B cell (primary cell): ENCODE data around the gene PHLDB1. TPM values are rescaled to one million over a fixed set of nuclear protein-coding genes. Genes with fewer than 3 reads are reported as not detected.
"Not testable (repeated sequence)": the region's sequence is repeated elsewhere in the genome, so short reads cannot be mapped to it uniquely, and the experiment has no call there.

ENCODE experiments used
- ATAC-seq: fragments of 200-7000 bp; cut with Tn5 transposase; one replicate; pipeline ENCODE4 v1.10.0; 2021; ENCODE audit warnings: low read depth, mild to moderate bottlenecking, moderate number of reproducible peaks, moderate library complexity
- CTCF ChIA-PET: fragments of 350-600 bp; sonication (Branson Sonifier 250); formaldehyde crosslinking; loops from one replicate; lab custom pipeline; 2021; ENCODE audit warnings: antibody characterized with exemption, inconsistent platforms; lab: Charles Lee
- POLR2A ChIA-PET: fragments of 350-600 bp; sonication (Branson Sonifier 250); formaldehyde crosslinking; loops from one replicate; lab custom pipeline; 2021; ENCODE audit warnings: antibody characterized with exemption; lab: Charles Lee
- DNase-seq: peaks from one replicate; pipeline ENCODE4 v3.0.0; 2013
- H2AFZ ChIP-seq: 2 replicates; pipeline ENCODE4 v1.6.1; 2012; ENCODE audit warnings: mild to moderate bottlenecking, low read depth, low read length; ENCODE audit not compliant: insufficient read depth, poor library complexity, severe bottlenecking
- H3K27ac ChIP-seq, 2 donors: 1 replicate in 1 of 2; 2 replicates in 1 of 2; pipeline ENCODE4 v1.5.1; 2012 to 2013; ENCODE audit warnings: low read length in 2 of 2, mild to moderate bottlenecking in 2 of 2, moderate library complexity in 1 of 2
- H3K27me3 ChIP-seq, 4 experiments: fragments of 200-600 bp in 1 of 4; sonication (generic) in 1 of 4; replicated peaks in 1 of 4; 1 replicate in 2 of 4; 2 replicates in 2 of 4; pipeline versions ENCODE4 v1.6.1 to v1.7.0; 2013 to 2016; ENCODE audit warnings: low read length in 3 of 4, mild to moderate bottlenecking in 2 of 4, mixed read lengths in 1 of 4, moderate library complexity in 1 of 4; ENCODE audit not compliant: insufficient read depth in 4 of 4, control insufficient read depth in 3 of 4; ENCODE audit errors: control extremely low read depth in 1 of 4
- H3K36me3 ChIP-seq, 2 experiments: replicated peaks in 1 of 2; 1 replicate in 1 of 2; 2 replicates in 1 of 2; pipeline versions ENCODE4 v1.6.1 to v1.7.1; 2013; ENCODE audit warnings: low read length in 1 of 2; ENCODE audit not compliant: insufficient read depth in 2 of 2, control insufficient read depth in 1 of 2; ENCODE audit errors: control extremely low read depth in 1 of 2, extremely low read depth in 1 of 2
- H3K4me1 ChIP-seq, 2 donors: fragments of 200-600 bp in 1 of 2; sonication (generic) in 1 of 2; 1 replicate in 1 of 2; 2 replicates in 1 of 2; pipeline versions ENCODE4 v1.5.1 to v1.6.1; 2013 to 2017; ENCODE audit warnings: low read length in 2 of 2; ENCODE audit not compliant: control insufficient read depth in 2 of 2, insufficient read depth in 2 of 2
- H3K4me2 ChIP-seq: replicated peaks from 2 replicates; pipeline ENCODE3; 2012; ENCODE audit warnings: mild to moderate bottlenecking, low read depth, low read length; ENCODE audit not compliant: poor library complexity, severe bottlenecking
- H3K4me3 ChIP-seq, 5 experiments: fragments of 200-600 bp in 1 of 5; sonication (generic) in 1 of 5; 1 replicate in 3 of 5; 2 replicates in 2 of 5; pipeline versions ENCODE4 v1.5.1 to v1.7.0; 2011 to 2016; ENCODE audit warnings: low read length in 4 of 5, mild to moderate bottlenecking in 4 of 5, low read depth in 2 of 5, control low read depth in 1 of 5, moderate library complexity in 1 of 5; ENCODE audit not compliant: insufficient read depth in 1 of 5; ENCODE audit errors: control extremely low read depth in 1 of 5, extremely low read depth in 1 of 5
- H3K79me2 ChIP-seq: fragments of 200-600 bp; sonication (generic); one replicate; pipeline ENCODE4 v1.6.0; 2016; ENCODE audit warnings: low read length; ENCODE audit not compliant: control insufficient read depth, insufficient read depth
- H3K9ac ChIP-seq: fragments of 200-600 bp; sonication (generic); 2 replicates; pipeline ENCODE4 v1.6.1; 2017; ENCODE audit warnings: mild to moderate bottlenecking, low read length, moderate library complexity
- H3K9me3 ChIP-seq, 3 donors: one replicate each; pipeline versions ENCODE4 v1.6.1 to v1.7.1; 2013; ENCODE audit warnings: low read length in 2 of 3; ENCODE audit not compliant: control insufficient read depth in 2 of 3, insufficient read depth in 1 of 3; ENCODE audit errors: control extremely low read depth in 1 of 3
- H4K20me1 ChIP-seq: 2 replicates; pipeline ENCODE4 v1.6.0; 2012; ENCODE audit warnings: mild to moderate bottlenecking, low read length; ENCODE audit not compliant: insufficient read depth, control insufficient read depth, poor library complexity, severe bottlenecking
- H3K27ac Mint-ChIP-seq: one replicate; pipeline ENCODE4 v1.8.0; 2021; ENCODE audit warnings: mixed read lengths
- H3K27me3 Mint-ChIP-seq: one replicate; pipeline ENCODE4 v1.8.0; 2021; ENCODE audit warnings: mixed read lengths
- H3K4me1 Mint-ChIP-seq: one replicate; pipeline ENCODE4 v1.8.0; 2021; ENCODE audit warnings: mixed read lengths
- H3K4me3 Mint-ChIP-seq: one replicate; pipeline ENCODE4 v1.8.0; 2021; ENCODE audit warnings: mixed read lengths
- H3K9me3 Mint-ChIP-seq: one replicate; pipeline ENCODE4 v1.8.0; 2022; ENCODE audit warnings: mixed read lengths; ENCODE audit not compliant: insufficient read depth
- EZH2 ChIP-seq: IDR thresholded peaks from 2 replicates; pipeline ENCODE4 v1.6.1; 2012; ENCODE audit warnings: borderline replicate concordance, low read depth, mild to moderate bottlenecking, moderate library complexity, low read length; ENCODE audit not compliant: insufficient read depth, poor library complexity, severe bottlenecking
- WGBS: methylation state at CpG from one replicate; pipeline ENCODE4 v1.1.5; 2013; ENCODE audit warnings: missing lambda C conversion rate; ENCODE audit not compliant: insufficient coverage; 5-methylcytosine and 5-hydroxymethylcytosine counted together
- intact Hi-C: fragments of 100-400 bp; cut with micrococcal nuclease; formaldehyde crosslinking; loops from one replicate; pipeline ENCODE4 v1.10.0; 2022
- polyA plus RNA-seq: library from polyadenylated mRNA; depleted of rRNA; stranded (reverse); fragments of >200 nt; gene quantifications from 2 replicates; pipeline ENCODE4 v1.2.3, GENCODE V29; 2012
- total RNA-seq, 2 donors: library from RNA; stranded (reverse); fragments of 120-200 nt in 1 of 2; gene quantifications; 1 replicate in 1 of 2; 2 replicates in 1 of 2; pipeline versions ENCODE4 v1.2.3 to v1.2.4, GENCODE V29; 2013 to 2022
- TF ChIP-seq, protein P1 (sequence below): fragments of 200-600 bp; IDR thresholded peaks from one replicate; pipeline ENCODE4 v1.8.0; 2022; ENCODE audit warnings: antibody characterized with exemption, mild to moderate bottlenecking

Gene PHLDB1
- total and polyA plus RNA-seq, 2 donors (not counting 1 experiment from before 2014, with no cell fraction given): 0.46 to 2.4 TPM

DNA sequence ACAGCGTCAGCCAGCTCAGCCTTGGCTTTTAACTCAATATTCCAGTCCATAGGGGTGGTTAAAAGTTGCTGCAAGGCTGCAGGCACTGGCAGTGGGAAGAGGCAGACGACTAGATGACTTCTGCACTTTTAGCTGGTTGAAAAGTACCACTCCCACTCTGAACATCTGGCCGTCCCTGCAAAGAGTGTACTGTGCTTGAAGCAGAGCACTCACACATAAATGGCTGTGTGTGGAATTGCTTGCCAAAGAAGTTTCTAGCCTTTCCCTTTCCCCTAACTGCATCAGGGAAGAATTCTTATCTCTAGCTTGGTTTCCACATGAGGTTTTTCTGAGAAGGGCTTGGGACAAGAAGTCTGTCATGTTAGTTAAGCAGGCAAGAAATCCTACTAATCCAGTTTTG is 5.1 kb upstream of the PHLDB1 start:
- Histone ChIP-seq H3K4me2 (no peak overlapping the region), H3K9me3 (no peaks in the 10 kb centered on the region), H3K4me1 (no peaks in the 10 kb centered on the region), H3K27me3 (no peaks in the 10 kb centered on the region), H3K27ac (no peak overlapping the region), H3K79me2 (no peaks in the 10 kb centered on the region), H3K4me3 (no peak overlapping the region), H3K9ac (no peak overlapping the region), H4K20me1 (no peaks in the 10 kb centered on the region), H2AFZ (no peak overlapping the region), H3K36me3 (peaks cover 6 to 35% of the 10 kb centered on the region in 2 experiments)
- no peaks in the 10 kb centered on the region for H3K27me3 Mint-ChIP-seq
- DNase-seq (no peak), ATAC-seq (no peak)
- H3K4me1 Mint-ChIP-seq: peaks cover 4% of the 10 kb centered on the region
- H3K9me3 Mint-ChIP-seq: no peaks in the 10 kb centered on the region
- H3K27ac Mint-ChIP-seq: no peak overlapping the region
- TF ChIP-seq EZH2: no peak
- TF ChIP-seq, protein P1, sequence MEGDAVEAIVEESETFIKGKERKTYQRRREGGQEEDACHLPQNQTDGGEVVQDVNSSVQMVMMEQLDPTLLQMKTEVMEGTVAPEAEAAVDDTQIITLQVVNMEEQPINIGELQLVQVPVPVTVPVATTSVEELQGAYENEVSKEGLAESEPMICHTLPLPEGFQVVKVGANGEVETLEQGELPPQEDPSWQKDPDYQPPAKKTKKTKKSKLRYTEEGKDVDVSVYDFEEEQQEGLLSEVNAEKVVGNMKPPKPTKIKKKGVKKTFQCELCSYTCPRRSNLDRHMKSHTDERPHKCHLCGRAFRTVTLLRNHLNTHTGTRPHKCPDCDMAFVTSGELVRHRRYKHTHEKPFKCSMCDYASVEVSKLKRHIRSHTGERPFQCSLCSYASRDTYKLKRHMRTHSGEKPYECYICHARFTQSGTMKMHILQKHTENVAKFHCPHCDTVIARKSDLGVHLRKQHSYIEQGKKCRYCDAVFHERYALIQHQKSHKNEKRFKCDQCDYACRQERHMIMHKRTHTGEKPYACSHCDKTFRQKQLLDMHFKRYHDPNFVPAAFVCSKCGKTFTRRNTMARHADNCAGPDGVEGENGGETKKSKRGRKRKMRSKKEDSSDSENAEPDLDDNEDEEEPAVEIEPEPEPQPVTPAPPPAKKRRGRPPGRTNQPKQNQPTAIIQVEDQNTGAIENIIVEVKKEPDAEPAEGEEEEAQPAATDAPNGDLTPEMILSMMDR: no peak
- WGBS: 67% methylated on average over 1 of the region's 3 CpGs
- CTCF ChIA-PET: interaction anchor here (0.6 kb wide), 1 partner anchor 176 kb away, joined by 4 read pairs; no protein-coding TSS in a partner anchor
- intact Hi-C loops: no loop called here
- POLR2A ChIA-PET: no interaction called here
- no peak overlapping the region for H3K4me3 Mint-ChIP-seq

DNA sequence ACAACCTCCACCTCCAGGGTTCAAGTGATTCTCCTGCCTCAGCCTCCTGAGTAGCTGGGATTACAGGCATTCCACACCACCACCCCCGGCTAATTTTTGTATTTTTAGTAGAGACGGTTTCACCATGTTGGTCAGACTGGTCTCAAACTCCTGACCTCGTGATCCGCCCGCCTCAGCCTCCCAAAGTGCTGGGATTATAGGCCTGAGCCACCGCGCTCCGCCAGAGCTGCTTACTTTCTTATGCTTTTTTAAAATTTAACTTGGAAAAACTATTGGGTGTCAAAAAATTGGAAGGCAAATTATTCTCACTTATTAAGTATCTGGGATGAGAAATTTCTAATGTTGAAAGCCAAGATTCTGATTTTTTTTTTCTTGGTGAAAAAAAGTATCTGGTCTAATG is 3.7 kb upstream of the PHLDB1 start:
- H3K4me2 ChIP-seq, H3K9me3 Mint-ChIP-seq, H3K27me3 Mint-ChIP-seq, POLR2A ChIA-PET, H3K27ac ChIP-seq, H3K4me3 Mint-ChIP-seq, H3K9ac ChIP-seq, H3K9me3 ChIP-seq, H3K4me1 Mint-ChIP-seq, intact Hi-C loops, H3K27me3 ChIP-seq, H3K4me3 ChIP-seq, H4K20me1 ChIP-seq, H3K79me2 ChIP-seq, H3K27ac Mint-ChIP-seq, H2AFZ ChIP-seq, DNase-seq, ATAC-seq: not testable (repeated sequence)
- CTCF ChIA-PET: interaction anchor here (1.3 kb wide), 1 partner anchor 10 kb away, joined by 5 read pairs; no protein-coding TSS in a partner anchor
- 97% methylated on average over 4 of the region's 8 CpGs for WGBS
- peaks cover 6 to 24% of the 10 kb centered on the region in 2 experiments for H3K36me3 ChIP-seq
- H3K4me1 ChIP-seq: peaks cover 3 to 13% of the 10 kb centered on the region in 2 donors
